ENCODE measurements around the gene ZNF578.

ZNF578 gene

GRCh38 chr19:52492201-52492993 is 39.0 kb downstream of the ZNF578 start:
- H3K9me3 ChIP-seq (ENCODE audit: insufficient read depth, low read length) = no peaks in the 10 kb centered on the region
- H4K20me1 ChIP-seq (ENCODE audit: low read depth, low read length) = no peaks in the 10 kb centered on the region
- H3K4me3 ChIP-seq (ENCODE audit: insufficient read depth, low read length, poor library complexity, severe bottlenecking) = no peak overlapping the region
- no peak overlapping the region for H3K4me2 ChIP-seq (ENCODE audit: low read depth, low read length, poor library complexity, severe bottlenecking)
- H3K27me3 ChIP-seq (ENCODE audit: low read length) = no peaks in the 10 kb centered on the region
- H2AFZ ChIP-seq (ENCODE audit: low read depth, low read length, severe bottlenecking) = no peak overlapping the region
- H3K9me2 ChIP-seq (replicated peaks; ENCODE audit: insufficient read depth, low read length) = no peaks in the 10 kb centered on the region
- no peaks in the 10 kb centered on the region for H3K36me3 ChIP-seq (ENCODE audit: low read length)
- no peak overlapping the region for H3K9ac ChIP-seq (ENCODE audit: low read length)
- TF ChIP-seq CTCF (IDR thresholded peaks at IDR 0.05; ENCODE audit: insufficient read depth, low read length, poor library complexity, severe bottlenecking) (no peak), EZH2phosphoT487 (conservative IDR thresholded peaks at IDR 0.05; ENCODE audit: low read length) (no peak)
- H3K27ac ChIP-seq (ENCODE audit: low read depth, low read length) = no peak overlapping the region
- H3F3A ChIP-seq (ENCODE audit: insufficient read depth) = no peaks in the 10 kb centered on the region
- no peaks in the 10 kb centered on the region for H3K79me2 ChIP-seq (ENCODE audit: insufficient read depth, low read length)

GRCh38 chr19:52492994-52493470 is 39.7 kb downstream of the ZNF578 start:
- no peaks in the 10 kb centered on the region for H3K9me2 ChIP-seq (replicated peaks; ENCODE audit: insufficient read depth, low read length)
- no peaks in the 10 kb centered on the region for H3F3A ChIP-seq (ENCODE audit: insufficient read depth)
- no peak overlapping the region for H3K4me3 ChIP-seq (ENCODE audit: insufficient read depth, low read length, poor library complexity, severe bottlenecking)
- H3K9me3 ChIP-seq (ENCODE audit: insufficient read depth, low read length) = no peaks in the 10 kb centered on the region
- no peak overlapping the region for H2AFZ ChIP-seq (ENCODE audit: low read depth, low read length, severe bottlenecking)
- H3K9ac ChIP-seq (ENCODE audit: low read length) = no peak overlapping the region
- no peak overlapping the region for H3K4me2 ChIP-seq (ENCODE audit: low read depth, low read length, poor library complexity, severe bottlenecking)
- H3K27me3 ChIP-seq (ENCODE audit: low read length) = no peaks in the 10 kb centered on the region
- H3K27ac ChIP-seq (ENCODE audit: low read depth, low read length) = no peak overlapping the region
- no peaks in the 10 kb centered on the region for H3K79me2 ChIP-seq (ENCODE audit: insufficient read depth, low read length)
- H3K36me3 ChIP-seq (ENCODE audit: low read length) = no peaks in the 10 kb centered on the region
- H4K20me1 ChIP-seq (ENCODE audit: low read depth, low read length) = no peaks in the 10 kb centered on the region
- TF ChIP-seq CTCF (IDR thresholded peaks at IDR 0.05; ENCODE audit: insufficient read depth, low read length, poor library complexity, severe bottlenecking) = no peak
- no peak for TF ChIP-seq EZH2phosphoT487 (conservative IDR thresholded peaks at IDR 0.05; ENCODE audit: low read length)

GRCh38 chr19:52494518-52494917 is 41.2 kb downstream of the ZNF578 start:
- no peak overlapping the region for H3K27ac ChIP-seq (ENCODE audit: low read depth, low read length)
- no peaks in the 10 kb centered on the region for H3K9me2 ChIP-seq (replicated peaks; ENCODE audit: insufficient read depth, low read length)
- no peak for TF ChIP-seq EZH2phosphoT487 (conservative IDR thresholded peaks at IDR 0.05; ENCODE audit: low read length)
- no peak for TF ChIP-seq CTCF (IDR thresholded peaks at IDR 0.05; ENCODE audit: insufficient read depth, low read length, poor library complexity, severe bottlenecking)
- no peak overlapping the region for H3K9ac ChIP-seq (ENCODE audit: low read length)
- H3K4me3 ChIP-seq (ENCODE audit: insufficient read depth, low read length, poor library complexity, severe bottlenecking) = no peak overlapping the region
- no peaks in the 10 kb centered on the region for H3K9me3 ChIP-seq (ENCODE audit: insufficient read depth, low read length)
- no peaks in the 10 kb centered on the region for H4K20me1 ChIP-seq (ENCODE audit: low read depth, low read length)
- H3K4me2 ChIP-seq (ENCODE audit: low read depth, low read length, poor library complexity, severe bottlenecking) = no peak overlapping the region
- no peak overlapping the region for H2AFZ ChIP-seq (ENCODE audit: low read depth, low read length, severe bottlenecking)
- H3K27me3 ChIP-seq (ENCODE audit: low read length) = no peaks in the 10 kb centered on the region
- no peaks in the 10 kb centered on the region for H3K36me3 ChIP-seq (ENCODE audit: low read length)
- H3F3A ChIP-seq (ENCODE audit: insufficient read depth) = no peaks in the 10 kb centered on the region
- H3K79me2 ChIP-seq (ENCODE audit: insufficient read depth, low read length) = no peaks in the 10 kb centered on the region
